GM23338 (cell line): ENCODE results near the gene KLHL8. TPM values are rescaled to one million over a fixed set of nuclear protein-coding genes. Genes with fewer than 3 reads are reported as not detected.

Experiments used
- ATAC-seq: fragments of 200-7000 bp; cut with Tn5 transposase; 3 replicates; pipeline ENCODE4 v1.9.1; 2020
- DNase-seq: peaks from one replicate; pipeline ENCODE4 v3.0.0-alpha.2; 2015; ENCODE audit warnings: low spot score
- H2AFZ ChIP-seq: fragments of 200-600 bp; sonication (generic); 2 replicates; pipeline ENCODE4 v1.8.0; 2016; ENCODE audit warnings: antibody characterized with exemption, mild to moderate bottlenecking, moderate library complexity
- H3F3A ChIP-seq: fragments of 200-600 bp; sonication (generic); replicated peaks from 2 replicates; pipeline ENCODE4 v1.8.0; 2017; ENCODE audit warnings: antibody characterized with exemption, mixed run types, low read depth
- H3K27ac ChIP-seq: fragments of 200-600 bp; sonication (generic); 2 replicates; pipeline ENCODE4 v1.6.1; 2016; ENCODE audit warnings: low read depth
- H3K27me3 ChIP-seq: fragments of 200-600 bp; sonication (generic); 2 replicates; pipeline ENCODE4 v1.8.0; 2016; ENCODE audit warnings: mild to moderate bottlenecking, mixed run types, moderate library complexity; ENCODE audit not compliant: insufficient read depth
- H3K36me3 ChIP-seq: fragments of 200-600 bp; sonication (generic); 2 replicates; pipeline ENCODE4 v1.8.0; 2016; ENCODE audit warnings: mild to moderate bottlenecking; ENCODE audit not compliant: insufficient read depth
- H3K4me1 ChIP-seq: fragments of 200-600 bp; sonication (generic); 2 replicates; pipeline ENCODE4 v1.8.0; 2016; ENCODE audit warnings: mild to moderate bottlenecking, moderate library complexity; ENCODE audit not compliant: insufficient read depth
- H3K4me2 ChIP-seq: fragments of 200-600 bp; sonication (generic); 2 replicates; pipeline ENCODE4 v1.7.1; 2017; ENCODE audit warnings: mixed run types
- H3K4me3 ChIP-seq: fragments of 200-600 bp; sonication (generic); 2 replicates; pipeline ENCODE4 v1.6.1; 2016; ENCODE audit warnings: mixed run types
- H3K79me2 ChIP-seq: fragments of 200-600 bp; sonication (generic); replicated peaks from 2 replicates; pipeline ENCODE4 v1.8.0; 2017; ENCODE audit warnings: mild to moderate bottlenecking; ENCODE audit not compliant: insufficient read depth
- H3K9me2 ChIP-seq: fragments of 200-600 bp; sonication (generic); 2 replicates; pipeline ENCODE4 v1.8.0; 2017; ENCODE audit not compliant: insufficient read depth
- H4K20me1 ChIP-seq: fragments of 200-600 bp; sonication (generic); replicated peaks from 2 replicates; pipeline ENCODE4 v1.8.0; 2017; ENCODE audit warnings: mild to moderate bottlenecking; ENCODE audit not compliant: insufficient read depth
- H3K27ac Mint-ChIP-seq: 2 replicates; pipeline ENCODE4 v1.8.0; 2020; ENCODE audit warnings: inconsistent platforms, mild to moderate bottlenecking, moderate library complexity, mixed read lengths
- H3K27me3 Mint-ChIP-seq: 3 replicates; pipeline ENCODE4 v1.8.0; 2022; ENCODE audit warnings: low read depth, mild to moderate bottlenecking, moderate library complexity, mixed read lengths, inconsistent platforms; ENCODE audit not compliant: insufficient read depth, poor library complexity
- H3K36me3 Mint-ChIP-seq: 3 replicates; pipeline ENCODE4 v1.8.0; 2021; ENCODE audit warnings: low read depth, mild to moderate bottlenecking, inconsistent platforms, moderate library complexity, mixed read lengths
- H3K4me1 Mint-ChIP-seq: 3 replicates; pipeline ENCODE4 v1.8.0; 2020; ENCODE audit warnings: mild to moderate bottlenecking, inconsistent platforms, mixed read lengths
- H3K4me3 Mint-ChIP-seq: 3 replicates; pipeline ENCODE4 v1.8.0; 2021; ENCODE audit warnings: moderate library complexity, mild to moderate bottlenecking, inconsistent platforms, mixed read lengths
- H3K9me3 Mint-ChIP-seq: 3 replicates; pipeline ENCODE4 v1.8.0; 2020; ENCODE audit warnings: moderate library complexity, mild to moderate bottlenecking, inconsistent platforms, mixed read lengths
- CREB1 ChIP-seq: fragments of 250-450 bp; sonication (Bioruptor Pico); IDR thresholded peaks from 2 replicates; pipeline ENCODE4 v1.5.0; 2020; ENCODE audit warnings: low read depth, mild to moderate bottlenecking, moderate library complexity
- EZH2 ChIP-seq: fragments of 200-600 bp; sonication (generic); IDR thresholded peaks from one replicate; pipeline ENCODE4 v1.8.0; 2017; ENCODE audit warnings: antibody characterized with exemption, mild to moderate bottlenecking, low read depth; ENCODE audit not compliant: unreplicated experiment
- NANOG ChIP-seq: IDR thresholded peaks from 2 replicates; pipeline ENCODE4 v1.6.1; 2016; ENCODE audit warnings: antibody characterized with exemption, borderline replicate concordance
- STAT1 ChIP-seq: IDR thresholded peaks from one replicate; pipeline ENCODE4 v1.6.1; 2016; ENCODE audit warnings: antibody characterized with exemption; ENCODE audit not compliant: unreplicated experiment
- polyA plus RNA-seq: library from polyadenylated mRNA; unstranded; fragments of >200 nt; fragmentation: Nextera tagmentation; extraction: Ambion mirVana; gene quantifications from 2 replicates; pipeline ENCODE4 v1.2.1, GENCODE V29; 2016
- total RNA-seq: library from RNA; depleted of rRNA; stranded (reverse); fragments of >200 nt; shearing (Covaris generic); gene quantifications from 2 replicates; pipeline ENCODE4 v1.2.3, GENCODE V29; 2014
- TF ChIP-seq, protein P1 (sequence below), 2 experiments: fragments of 200-600 bp in 1 of 2; sonication (generic) in 1 of 2; conservative IDR thresholded peaks; 2 replicates each; pipeline versions ENCODE4 v1.5.1 to v1.6.1; 2016 to 2017; ENCODE audit warnings: antibody characterized with exemption in 2 of 2, low read depth in 2 of 2, mild to moderate bottlenecking in 2 of 2, moderate library complexity in 1 of 2
- TF ChIP-seq, protein P2 (sequence below): fragments of 250-450 bp; sonication (Bioruptor Pico); IDR thresholded peaks from 2 replicates; pipeline ENCODE4 v1.5.0; 2020; ENCODE audit warnings: mild to moderate bottlenecking, moderate library complexity
- TF ChIP-seq, protein P3 (sequence below): IDR thresholded peaks from 2 replicates; pipeline ENCODE4 v1.6.1; 2016; ENCODE audit warnings: antibody characterized with exemption

Gene KLHL8
- total and polyA plus RNA-seq, 2 experiments from 2014 or later: 3.3 to 7.2 TPM

DNA sequence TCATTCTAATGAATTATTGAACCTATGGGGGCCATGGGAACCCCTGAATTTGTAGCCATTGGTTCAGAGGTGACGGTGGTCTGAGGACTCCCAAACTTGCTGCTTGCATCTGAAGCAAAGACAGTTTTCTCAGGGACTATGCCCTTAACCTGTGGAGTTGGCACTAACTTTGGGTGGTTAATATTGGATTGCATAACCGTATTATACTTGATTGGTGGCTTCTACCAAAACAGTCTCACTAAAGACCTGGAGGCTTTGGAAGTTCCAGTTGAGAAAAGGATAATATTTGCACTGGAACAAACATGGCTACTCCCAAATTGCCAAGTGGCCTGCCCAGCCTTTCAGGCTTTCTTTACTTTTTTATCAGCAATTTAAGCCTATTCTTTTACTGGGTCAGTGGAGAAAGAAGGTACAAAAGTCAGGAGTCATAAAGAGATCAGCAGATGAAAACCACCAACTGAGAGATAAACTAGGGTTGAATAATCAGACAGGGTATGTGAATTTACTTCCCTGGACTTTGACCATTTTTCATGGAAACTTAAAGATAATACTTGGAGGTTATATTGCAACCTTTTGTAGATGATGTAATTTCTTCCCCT is 7.9 kb upstream of the KLHL8 start:
- Histone ChIP-seq H3K4me2 (no peak overlapping the region), H3K9me2 (no peaks in the 10 kb centered on the region), H2AFZ (no peak overlapping the region), H3K4me1 (no peaks in the 10 kb centered on the region), H3K36me3 (no peaks in the 10 kb centered on the region), H3K4me3 (no peak overlapping the region), H3K27me3 (no peaks in the 10 kb centered on the region), H4K20me1 (no peaks in the 10 kb centered on the region), H3K27ac (no peak overlapping the region), H3F3A (no peaks in the 10 kb centered on the region), H3K79me2 (no peaks in the 10 kb centered on the region)
- DNase-seq: no peak
- Mint-ChIP-seq H3K36me3 (no peaks in the 10 kb centered on the region), H3K27ac (no peak overlapping the region), H3K4me1 (no peaks in the 10 kb centered on the region), H3K9me3 (no peaks in the 10 kb centered on the region), H3K27me3 (peaks cover 2% of the 10 kb centered on the region), H3K4me3 (no peak overlapping the region)
- TF ChIP-seq EZH2: no peak
- TF ChIP-seq NANOG: no peak
- TF ChIP-seq, protein P1, sequence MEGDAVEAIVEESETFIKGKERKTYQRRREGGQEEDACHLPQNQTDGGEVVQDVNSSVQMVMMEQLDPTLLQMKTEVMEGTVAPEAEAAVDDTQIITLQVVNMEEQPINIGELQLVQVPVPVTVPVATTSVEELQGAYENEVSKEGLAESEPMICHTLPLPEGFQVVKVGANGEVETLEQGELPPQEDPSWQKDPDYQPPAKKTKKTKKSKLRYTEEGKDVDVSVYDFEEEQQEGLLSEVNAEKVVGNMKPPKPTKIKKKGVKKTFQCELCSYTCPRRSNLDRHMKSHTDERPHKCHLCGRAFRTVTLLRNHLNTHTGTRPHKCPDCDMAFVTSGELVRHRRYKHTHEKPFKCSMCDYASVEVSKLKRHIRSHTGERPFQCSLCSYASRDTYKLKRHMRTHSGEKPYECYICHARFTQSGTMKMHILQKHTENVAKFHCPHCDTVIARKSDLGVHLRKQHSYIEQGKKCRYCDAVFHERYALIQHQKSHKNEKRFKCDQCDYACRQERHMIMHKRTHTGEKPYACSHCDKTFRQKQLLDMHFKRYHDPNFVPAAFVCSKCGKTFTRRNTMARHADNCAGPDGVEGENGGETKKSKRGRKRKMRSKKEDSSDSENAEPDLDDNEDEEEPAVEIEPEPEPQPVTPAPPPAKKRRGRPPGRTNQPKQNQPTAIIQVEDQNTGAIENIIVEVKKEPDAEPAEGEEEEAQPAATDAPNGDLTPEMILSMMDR (conservative IDR thresholded peaks at IDR 0.05; ENCODE audit: low read depth in 2 of 2): no peak
- no peak for TF ChIP-seq CREB1 (CRISPR knock-in tag)
- no peak for TF ChIP-seq STAT1
- TF ChIP-seq, protein P2, sequence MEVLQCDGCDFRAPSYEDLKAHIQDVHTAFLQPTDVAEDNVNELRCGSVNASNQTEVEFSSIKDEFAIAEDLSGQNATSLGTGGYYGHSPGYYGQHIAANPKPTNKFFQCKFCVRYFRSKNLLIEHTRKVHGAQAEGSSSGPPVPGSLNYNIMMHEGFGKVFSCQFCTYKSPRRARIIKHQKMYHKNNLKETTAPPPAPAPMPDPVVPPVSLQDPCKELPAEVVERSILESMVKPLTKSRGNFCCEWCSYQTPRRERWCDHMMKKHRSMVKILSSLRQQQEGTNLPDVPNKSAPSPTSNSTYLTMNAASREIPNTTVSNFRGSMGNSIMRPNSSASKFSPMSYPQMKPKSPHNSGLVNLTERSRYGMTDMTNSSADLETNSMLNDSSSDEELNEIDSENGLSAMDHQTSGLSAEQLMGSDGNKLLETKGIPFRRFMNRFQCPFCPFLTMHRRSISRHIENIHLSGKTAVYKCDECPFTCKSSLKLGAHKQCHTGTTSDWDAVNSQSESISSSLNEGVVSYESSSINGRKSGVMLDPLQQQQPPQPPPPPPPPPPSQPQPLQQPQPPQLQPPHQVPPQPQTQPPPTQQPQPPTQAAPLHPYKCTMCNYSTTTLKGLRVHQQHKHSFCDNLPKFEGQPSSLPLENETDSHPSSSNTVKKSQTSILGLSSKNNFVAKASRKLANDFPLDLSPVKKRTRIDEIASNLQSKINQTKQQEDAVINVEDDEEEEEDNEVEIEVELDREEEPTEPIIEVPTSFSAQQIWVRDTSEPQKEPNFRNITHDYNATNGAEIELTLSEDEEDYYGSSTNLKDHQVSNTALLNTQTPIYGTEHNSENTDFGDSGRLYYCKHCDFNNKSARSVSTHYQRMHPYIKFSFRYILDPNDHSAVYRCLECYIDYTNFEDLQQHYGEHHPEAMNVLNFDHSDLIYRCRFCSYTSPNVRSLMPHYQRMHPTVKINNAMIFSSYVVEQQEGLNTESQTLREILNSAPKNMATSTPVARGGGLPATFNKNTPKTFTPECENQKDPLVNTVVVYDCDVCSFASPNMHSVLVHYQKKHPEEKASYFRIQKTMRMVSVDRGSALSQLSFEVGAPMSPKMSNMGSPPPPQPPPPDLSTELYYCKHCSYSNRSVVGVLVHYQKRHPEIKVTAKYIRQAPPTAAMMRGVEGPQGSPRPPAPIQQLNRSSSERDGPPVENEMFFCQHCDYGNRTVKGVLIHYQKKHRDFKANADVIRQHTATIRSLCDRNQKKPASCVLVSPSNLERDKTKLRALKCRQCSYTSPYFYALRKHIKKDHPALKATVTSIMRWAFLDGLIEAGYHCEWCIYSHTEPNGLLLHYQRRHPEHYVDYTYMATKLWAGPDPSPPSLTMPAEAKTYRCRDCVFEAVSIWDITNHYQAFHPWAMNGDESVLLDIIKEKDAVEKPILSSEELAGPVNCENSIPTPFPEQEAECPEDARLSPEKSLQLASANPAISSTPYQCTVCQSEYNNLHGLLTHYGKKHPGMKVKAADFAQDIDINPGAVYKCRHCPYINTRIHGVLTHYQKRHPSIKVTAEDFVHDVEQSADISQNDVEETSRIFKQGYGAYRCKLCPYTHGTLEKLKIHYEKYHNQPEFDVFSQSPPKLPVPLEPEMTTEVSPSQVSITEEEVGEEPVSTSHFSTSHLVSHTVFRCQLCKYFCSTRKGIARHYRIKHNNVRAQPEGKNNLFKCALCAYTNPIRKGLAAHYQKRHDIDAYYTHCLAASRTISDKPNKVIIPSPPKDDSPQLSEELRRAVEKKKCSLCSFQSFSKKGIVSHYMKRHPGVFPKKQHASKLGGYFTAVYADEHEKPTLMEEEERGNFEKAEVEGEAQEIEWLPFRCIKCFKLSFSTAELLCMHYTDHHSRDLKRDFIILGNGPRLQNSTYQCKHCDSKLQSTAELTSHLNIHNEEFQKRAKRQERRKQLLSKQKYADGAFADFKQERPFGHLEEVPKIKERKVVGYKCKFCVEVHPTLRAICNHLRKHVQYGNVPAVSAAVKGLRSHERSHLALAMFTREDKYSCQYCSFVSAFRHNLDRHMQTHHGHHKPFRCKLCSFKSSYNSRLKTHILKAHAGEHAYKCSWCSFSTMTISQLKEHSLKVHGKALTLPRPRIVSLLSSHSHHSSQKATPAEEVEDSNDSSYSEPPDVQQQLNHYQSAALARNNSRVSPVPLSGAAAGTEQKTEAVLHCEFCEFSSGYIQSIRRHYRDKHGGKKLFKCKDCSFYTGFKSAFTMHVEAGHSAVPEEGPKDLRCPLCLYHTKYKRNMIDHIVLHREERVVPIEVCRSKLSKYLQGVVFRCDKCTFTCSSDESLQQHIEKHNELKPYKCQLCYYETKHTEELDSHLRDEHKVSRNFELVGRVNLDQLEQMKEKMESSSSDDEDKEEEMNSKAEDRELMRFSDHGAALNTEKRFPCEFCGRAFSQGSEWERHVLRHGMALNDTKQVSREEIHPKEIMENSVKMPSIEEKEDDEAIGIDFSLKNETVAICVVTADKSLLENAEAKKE (CRISPR knock-in tag): no peak
- TF ChIP-seq, protein P3, sequence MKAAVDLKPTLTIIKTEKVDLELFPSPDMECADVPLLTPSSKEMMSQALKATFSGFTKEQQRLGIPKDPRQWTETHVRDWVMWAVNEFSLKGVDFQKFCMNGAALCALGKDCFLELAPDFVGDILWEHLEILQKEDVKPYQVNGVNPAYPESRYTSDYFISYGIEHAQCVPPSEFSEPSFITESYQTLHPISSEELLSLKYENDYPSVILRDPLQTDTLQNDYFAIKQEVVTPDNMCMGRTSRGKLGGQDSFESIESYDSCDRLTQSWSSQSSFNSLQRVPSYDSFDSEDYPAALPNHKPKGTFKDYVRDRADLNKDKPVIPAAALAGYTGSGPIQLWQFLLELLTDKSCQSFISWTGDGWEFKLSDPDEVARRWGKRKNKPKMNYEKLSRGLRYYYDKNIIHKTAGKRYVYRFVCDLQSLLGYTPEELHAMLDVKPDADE: no peak
- ATAC-seq: no peak
